K562 (cell line): Measurements from ENCODE around the gene DPY19L3. TPM values are rescaled to one million over a fixed set of nuclear protein-coding genes. Genes with fewer than 3 reads are reported as not detected.

ENCODE experiments used
- CBFA2T2 ChIP-seq: fragments of 450-650 bp; conservative IDR thresholded peaks from 2 replicates; pipeline ENCODE4 v1.6.1; 2017; ENCODE audit warnings: mild to moderate bottlenecking
- EZH2 ChIP-seq: IDR thresholded peaks from 2 replicates; pipeline ENCODE4 v1.6.1; 2012; ENCODE audit warnings: low read depth, mild to moderate bottlenecking, inconsistent platforms, low read length, borderline replicate concordance
- HES1 ChIP-seq: fragments of 450-650 bp; IDR thresholded peaks from 2 replicates; pipeline ENCODE4 v1.6.1; 2016; ENCODE audit warnings: low read depth, mild to moderate bottlenecking, moderate library complexity
- RBM22 ChIP-seq: fragments of 200-400 bp; formaldehyde crosslinking; IDR thresholded peaks from 2 replicates; pipeline ENCODE4 v1.6.1; 2018; ENCODE audit warnings: low read length, low read depth; ENCODE audit not compliant: poor library complexity, severe bottlenecking
- REST ChIP-seq, 2 experiments: fragments of 450-650 bp; formaldehyde crosslinking in 1 of 2; IDR thresholded peaks; 2 replicates each; pipeline versions ENCODE4 v1.4.0 to v1.6.1; 2014 to 2020; ENCODE audit warnings: mild to moderate bottlenecking in 2 of 2, borderline replicate concordance in 1 of 2, low read depth in 1 of 2
- SMAD3 ChIP-seq: fragments of 450-650 bp; formaldehyde crosslinking; conservative IDR thresholded peaks from 2 replicates; pipeline ENCODE4 v1.4.0; 2020; ENCODE audit warnings: mild to moderate bottlenecking
- TRIM24 ChIP-seq, 2 experiments: fragments of 450-650 bp; IDR thresholded peaks; 2 replicates each; pipeline ENCODE4 v1.6.1; 2016
- polyA plus RNA-seq, 8 experiments: library from polyadenylated mRNA; depleted of rRNA in 4 of 8; stranded (reverse) in 5 of 8; unstranded in 3 of 8; fragments of >200 nt; fragmentation: Nextera tagmentation in 2 of 8; fragmentation: Illumina TruSeq in 1 of 8; extraction: Ambion mirVana in 2 of 8; extraction: Trizol in 1 of 8; gene quantifications; 2 replicates each; pipeline versions ENCODE4 v1.2.1 to v1.2.3, GENCODE V29; 2011 to 2014; ENCODE audit warnings: inconsistent platforms in 1 of 8, missing spikeins in 1 of 8
- total RNA-seq, 7 experiments: library from RNA; depleted of rRNA in 6 of 7; stranded (reverse); fragments of >200 nt in 6 of 7; fragmentation: Illumina TruSeq in 2 of 7; extraction: Trizol in 2 of 7; gene quantifications; 2 replicates each; pipeline versions ENCODE4 v1.2.1 to v1.2.3, GENCODE V29; 2011 to 2021; ENCODE audit warnings: low replicate concordance in 1 of 7
- TF ChIP-seq, protein P1 (sequence below): IDR thresholded peaks from 2 replicates; pipeline ENCODE4 v1.6.1; 2011; ENCODE audit warnings: borderline replicate concordance, low read depth, mild to moderate bottlenecking, moderate library complexity, low read length; ENCODE audit not compliant: insufficient read depth, poor library complexity, severe bottlenecking
- TF ChIP-seq, protein P2 (sequence below): fragments of 450-650 bp; IDR thresholded peaks from 2 replicates; pipeline ENCODE4 v1.6.1; 2017; ENCODE audit warnings: antibody characterized with exemption, mild to moderate bottlenecking

Gene DPY19L3
- total and polyA plus RNA-seq, 9 of the 15 experiments (the other 6 are each of a cell fraction or from before 2014, with no cell fraction given) = 4.7 to 39.2 (median 22.0) TPM

GRCh38 chr19:32421589-32422361, 16.2 kb downstream of the DPY19L3 start (continued):
- peak; percentile 41 to 70; a peak in 3 of 4 replicates for TF ChIP-seq TRIM24 (IDR thresholded peaks at IDR 0.05)
- no peak for TF ChIP-seq EZH2
- peak; percentile 70 for TF ChIP-seq CBFA2T2
- TF ChIP-seq HES1 = 0 out of 2 replicates have a peak, but pooled peaks have one; percentile 60
- TF ChIP-seq, protein P1, sequence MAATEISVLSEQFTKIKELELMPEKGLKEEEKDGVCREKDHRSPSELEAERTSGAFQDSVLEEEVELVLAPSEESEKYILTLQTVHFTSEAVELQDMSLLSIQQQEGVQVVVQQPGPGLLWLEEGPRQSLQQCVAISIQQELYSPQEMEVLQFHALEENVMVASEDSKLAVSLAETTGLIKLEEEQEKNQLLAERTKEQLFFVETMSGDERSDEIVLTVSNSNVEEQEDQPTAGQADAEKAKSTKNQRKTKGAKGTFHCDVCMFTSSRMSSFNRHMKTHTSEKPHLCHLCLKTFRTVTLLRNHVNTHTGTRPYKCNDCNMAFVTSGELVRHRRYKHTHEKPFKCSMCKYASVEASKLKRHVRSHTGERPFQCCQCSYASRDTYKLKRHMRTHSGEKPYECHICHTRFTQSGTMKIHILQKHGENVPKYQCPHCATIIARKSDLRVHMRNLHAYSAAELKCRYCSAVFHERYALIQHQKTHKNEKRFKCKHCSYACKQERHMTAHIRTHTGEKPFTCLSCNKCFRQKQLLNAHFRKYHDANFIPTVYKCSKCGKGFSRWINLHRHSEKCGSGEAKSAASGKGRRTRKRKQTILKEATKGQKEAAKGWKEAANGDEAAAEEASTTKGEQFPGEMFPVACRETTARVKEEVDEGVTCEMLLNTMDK = no peak
- TF ChIP-seq, protein P2, sequence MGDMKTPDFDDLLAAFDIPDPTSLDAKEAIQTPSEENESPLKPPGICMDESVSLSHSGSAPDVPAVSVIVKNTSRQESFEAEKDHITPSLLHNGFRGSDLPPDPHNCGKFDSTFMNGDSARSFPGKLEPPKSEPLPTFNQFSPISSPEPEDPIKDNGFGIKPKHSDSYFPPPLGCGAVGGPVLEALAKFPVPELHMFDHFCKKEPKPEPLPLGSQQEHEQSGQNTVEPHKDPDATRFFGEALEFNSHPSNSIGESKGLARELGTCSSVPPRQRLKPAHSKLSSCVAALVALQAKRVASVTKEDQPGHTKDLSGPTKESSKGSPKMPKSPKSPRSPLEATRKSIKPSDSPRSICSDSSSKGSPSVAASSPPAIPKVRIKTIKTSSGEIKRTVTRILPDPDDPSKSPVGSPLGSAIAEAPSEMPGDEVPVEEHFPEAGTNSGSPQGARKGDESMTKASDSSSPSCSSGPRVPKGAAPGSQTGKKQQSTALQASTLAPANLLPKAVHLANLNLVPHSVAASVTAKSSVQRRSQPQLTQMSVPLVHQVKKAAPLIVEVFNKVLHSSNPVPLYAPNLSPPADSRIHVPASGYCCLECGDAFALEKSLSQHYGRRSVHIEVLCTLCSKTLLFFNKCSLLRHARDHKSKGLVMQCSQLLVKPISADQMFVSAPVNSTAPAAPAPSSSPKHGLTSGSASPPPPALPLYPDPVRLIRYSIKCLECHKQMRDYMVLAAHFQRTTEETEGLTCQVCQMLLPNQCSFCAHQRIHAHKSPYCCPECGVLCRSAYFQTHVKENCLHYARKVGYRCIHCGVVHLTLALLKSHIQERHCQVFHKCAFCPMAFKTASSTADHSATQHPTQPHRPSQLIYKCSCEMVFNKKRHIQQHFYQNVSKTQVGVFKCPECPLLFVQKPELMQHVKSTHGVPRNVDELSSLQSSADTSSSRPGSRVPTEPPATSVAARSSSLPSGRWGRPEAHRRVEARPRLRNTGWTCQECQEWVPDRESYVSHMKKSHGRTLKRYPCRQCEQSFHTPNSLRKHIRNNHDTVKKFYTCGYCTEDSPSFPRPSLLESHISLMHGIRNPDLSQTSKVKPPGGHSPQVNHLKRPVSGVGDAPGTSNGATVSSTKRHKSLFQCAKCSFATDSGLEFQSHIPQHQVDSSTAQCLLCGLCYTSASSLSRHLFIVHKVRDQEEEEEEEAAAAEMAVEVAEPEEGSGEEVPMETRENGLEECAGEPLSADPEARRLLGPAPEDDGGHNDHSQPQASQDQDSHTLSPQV = peak; percentile 90
- TF ChIP-seq REST (IDR thresholded peaks at IDR 0.05; ENCODE audit: borderline replicate concordance) = peak; percentile 22; the same call in 1 of the 2 replicates
- no peak for TF ChIP-seq REST (CRISPR knock-in tag; IDR thresholded peaks at IDR 0.05; ENCODE audit: low read depth)
- no peak for TF ChIP-seq RBM22
- no peak for TF ChIP-seq SMAD3 (CRISPR knock-in tag)
